ENCODE data around the gene ODR4.
"Not testable (repeated sequence)": the region's sequence is repeated elsewhere in the genome, so short reads cannot be mapped to it uniquely, and the experiment has no call there.

ODR4 gene

DNA sequence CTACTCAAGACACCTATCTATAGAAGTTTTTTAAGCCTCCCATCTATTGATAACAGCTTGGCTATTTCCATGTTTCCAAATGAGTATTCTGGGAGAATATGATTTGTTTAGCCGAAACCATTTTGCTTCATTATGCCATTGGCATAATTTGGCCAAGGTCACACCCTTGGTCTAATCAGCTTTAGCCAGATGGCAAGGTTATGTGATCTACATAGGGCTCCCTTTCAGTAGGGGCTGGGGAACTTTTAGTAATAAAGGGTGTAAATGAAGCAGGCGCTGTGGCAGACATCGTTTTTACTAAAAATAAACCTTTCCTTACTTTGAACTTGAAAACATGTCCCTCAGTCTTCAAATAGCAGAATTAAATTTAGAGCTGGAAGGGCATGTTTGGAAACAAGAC, 88.3 kb downstream of the ODR4 start:
- TF ChIP-seq, protein P1, sequence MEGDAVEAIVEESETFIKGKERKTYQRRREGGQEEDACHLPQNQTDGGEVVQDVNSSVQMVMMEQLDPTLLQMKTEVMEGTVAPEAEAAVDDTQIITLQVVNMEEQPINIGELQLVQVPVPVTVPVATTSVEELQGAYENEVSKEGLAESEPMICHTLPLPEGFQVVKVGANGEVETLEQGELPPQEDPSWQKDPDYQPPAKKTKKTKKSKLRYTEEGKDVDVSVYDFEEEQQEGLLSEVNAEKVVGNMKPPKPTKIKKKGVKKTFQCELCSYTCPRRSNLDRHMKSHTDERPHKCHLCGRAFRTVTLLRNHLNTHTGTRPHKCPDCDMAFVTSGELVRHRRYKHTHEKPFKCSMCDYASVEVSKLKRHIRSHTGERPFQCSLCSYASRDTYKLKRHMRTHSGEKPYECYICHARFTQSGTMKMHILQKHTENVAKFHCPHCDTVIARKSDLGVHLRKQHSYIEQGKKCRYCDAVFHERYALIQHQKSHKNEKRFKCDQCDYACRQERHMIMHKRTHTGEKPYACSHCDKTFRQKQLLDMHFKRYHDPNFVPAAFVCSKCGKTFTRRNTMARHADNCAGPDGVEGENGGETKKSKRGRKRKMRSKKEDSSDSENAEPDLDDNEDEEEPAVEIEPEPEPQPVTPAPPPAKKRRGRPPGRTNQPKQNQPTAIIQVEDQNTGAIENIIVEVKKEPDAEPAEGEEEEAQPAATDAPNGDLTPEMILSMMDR (IDR thresholded peaks at IDR 0.05; ENCODE audit: insufficient read depth, low read depth, low read length, missing control alignments): no peak
- no peak overlapping the region for H3K4me3 ChIP-seq (ENCODE audit: low read length)
- DNase-seq (ENCODE audit: low read depth): no peak

- not testable (repeated sequence) for H3K4me3 ChIP-seq (ENCODE audit: low read length); DNase-seq (ENCODE audit: low read depth)
Measured at GRCh38 chr1:186465491-186465890, 89.9 kb downstream of the ODR4 start.

DNA sequence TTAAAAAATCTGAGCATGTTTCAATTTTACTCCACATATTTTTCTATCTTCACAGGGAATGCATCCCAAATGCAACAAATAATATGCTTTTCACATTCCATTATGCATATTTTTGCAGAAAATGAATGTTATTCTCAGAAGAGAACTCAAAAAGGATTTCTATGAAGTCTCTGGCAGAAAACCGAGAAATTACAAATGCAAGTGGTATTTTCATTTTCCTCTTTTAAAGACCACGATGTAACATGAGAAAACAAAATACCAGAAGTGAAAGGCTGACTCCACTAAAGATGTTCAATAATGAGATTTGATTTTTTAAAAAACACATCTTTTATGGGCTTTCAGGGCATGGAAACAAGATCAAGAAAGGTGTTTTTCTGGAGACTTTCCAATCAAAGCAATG, 90.3 kb downstream of the ODR4 start:
- H3K4me3 ChIP-seq (ENCODE audit: low read length): no peak overlapping the region
- TF ChIP-seq, protein P1 (IDR thresholded peaks at IDR 0.05; ENCODE audit: insufficient read depth, low read depth, low read length, missing control alignments): no peak
- DNase-seq (ENCODE audit: low read depth): no peak

Data from epithelial cell of esophagus (primary cell).